ENCODE measurements around the gene MAP2K5.

The MAP2K5 gene

DNA sequence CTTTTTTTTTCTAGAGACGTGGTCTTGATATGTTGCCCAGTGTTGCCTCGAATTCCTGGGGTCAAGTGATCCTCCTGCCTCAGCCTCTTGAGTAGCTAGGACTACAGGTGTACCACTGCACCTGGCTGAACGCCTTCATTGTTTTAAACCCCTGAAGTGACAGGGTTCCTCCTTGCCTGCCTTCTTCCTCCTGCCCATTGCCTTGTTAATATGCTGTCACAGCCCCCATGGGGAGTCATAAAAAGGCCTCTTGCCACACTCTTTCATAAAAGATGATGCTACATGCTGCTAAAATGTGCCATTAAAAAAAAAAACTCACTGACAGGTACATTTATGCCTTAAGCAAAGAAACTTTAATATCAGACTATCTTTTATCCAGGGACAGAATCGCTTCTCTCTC, 166.0 kb downstream of the MAP2K5 start:
- TF ChIP-seq GLIS3 (CRISPR knock-in tag; IDR thresholded peaks at IDR 0.05), result no peak
- TF ChIP-seq ISL1 (CRISPR knock-in tag; IDR thresholded peaks at IDR 0.05), result no peak
- TF ChIP-seq SNAI2 (CRISPR knock-in tag; IDR thresholded peaks at IDR 0.05), result no peak
- TF ChIP-seq ZFP30 (CRISPR knock-in tag; IDR thresholded peaks at IDR 0.05), result no peak
- TF ChIP-seq PPARA (CRISPR knock-in tag; IDR thresholded peaks at IDR 0.05; ENCODE audit: borderline replicate concordance), result no peak
- TF ChIP-seq TCF4 (CRISPR knock-in tag; IDR thresholded peaks at IDR 0.05; ENCODE audit: borderline replicate concordance), result no peak
- TF ChIP-seq CSDC2 (CRISPR knock-in tag; IDR thresholded peaks at IDR 0.05), result no peak
- TF ChIP-seq ZNF70 (CRISPR knock-in tag; IDR thresholded peaks at IDR 0.05), result no peak
- TF ChIP-seq, protein P1, sequence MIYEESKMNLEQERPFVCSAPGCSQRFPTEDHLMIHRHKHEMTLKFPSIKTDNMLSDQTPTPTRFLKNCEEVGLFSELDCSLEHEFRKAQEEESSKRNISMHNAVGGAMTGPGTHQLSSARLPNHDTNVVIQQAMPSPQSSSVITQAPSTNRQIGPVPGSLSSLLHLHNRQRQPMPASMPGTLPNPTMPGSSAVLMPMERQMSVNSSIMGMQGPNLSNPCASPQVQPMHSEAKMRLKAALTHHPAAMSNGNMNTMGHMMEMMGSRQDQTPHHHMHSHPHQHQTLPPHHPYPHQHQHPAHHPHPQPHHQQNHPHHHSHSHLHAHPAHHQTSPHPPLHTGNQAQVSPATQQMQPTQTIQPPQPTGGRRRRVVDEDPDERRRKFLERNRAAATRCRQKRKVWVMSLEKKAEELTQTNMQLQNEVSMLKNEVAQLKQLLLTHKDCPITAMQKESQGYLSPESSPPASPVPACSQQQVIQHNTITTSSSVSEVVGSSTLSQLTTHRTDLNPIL (CRISPR knock-in tag; IDR thresholded peaks at IDR 0.05; ENCODE audit: low read depth), result no peak
- TF ChIP-seq BACH2 (CRISPR knock-in tag; IDR thresholded peaks at IDR 0.05; ENCODE audit: borderline replicate concordance), result no peak
- ATAC-seq, result no peak

DNA sequence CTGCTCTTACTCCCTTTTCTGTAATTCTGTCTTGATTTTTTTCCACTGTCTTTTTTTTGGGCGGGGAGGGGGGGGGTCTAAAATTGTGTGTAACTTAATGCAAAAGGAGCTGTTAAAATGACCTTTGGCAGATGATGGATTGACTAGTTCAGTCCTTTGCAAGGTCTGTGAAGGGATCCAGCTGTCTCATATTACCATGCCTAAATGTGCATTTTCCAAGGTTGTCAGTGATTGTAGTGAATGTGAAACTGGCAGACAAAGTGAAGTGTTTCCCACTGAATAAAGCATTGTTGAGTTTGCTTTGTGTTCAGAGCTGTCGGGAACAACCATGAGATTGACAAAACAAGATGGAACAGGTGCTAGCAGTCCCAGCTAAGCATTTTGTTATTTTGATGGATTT, 172.7 kb downstream of the MAP2K5 start:
- no peak for ATAC-seq
- TF ChIP-seq ISL1 (CRISPR knock-in tag; IDR thresholded peaks at IDR 0.05) (no peak), ZNF70 (CRISPR knock-in tag; IDR thresholded peaks at IDR 0.05) (no peak), TCF4 (CRISPR knock-in tag; IDR thresholded peaks at IDR 0.05; ENCODE audit: borderline replicate concordance) (no peak), ZNF8 (CRISPR knock-in tag; IDR thresholded peaks at IDR 0.05) (no peak)
- TF ChIP-seq, protein P2, sequence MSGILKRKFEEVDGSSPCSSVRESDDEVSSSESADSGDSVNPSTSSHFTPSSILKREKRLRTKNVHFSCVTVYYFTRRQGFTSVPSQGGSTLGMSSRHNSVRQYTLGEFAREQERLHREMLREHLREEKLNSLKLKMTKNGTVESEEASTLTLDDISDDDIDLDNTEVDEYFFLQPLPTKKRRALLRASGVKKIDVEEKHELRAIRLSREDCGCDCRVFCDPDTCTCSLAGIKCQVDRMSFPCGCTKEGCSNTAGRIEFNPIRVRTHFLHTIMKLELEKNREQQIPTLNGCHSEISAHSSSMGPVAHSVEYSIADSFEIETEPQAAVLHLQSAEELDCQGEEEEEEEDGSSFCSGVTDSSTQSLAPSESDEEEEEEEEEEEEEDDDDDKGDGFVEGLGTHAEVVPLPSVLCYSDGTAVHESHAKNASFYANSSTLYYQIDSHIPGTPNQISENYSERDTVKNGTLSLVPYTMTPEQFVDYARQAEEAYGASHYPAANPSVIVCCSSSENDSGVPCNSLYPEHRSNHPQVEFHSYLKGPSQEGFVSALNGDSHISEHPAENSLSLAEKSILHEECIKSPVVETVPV (CRISPR knock-in tag; IDR thresholded peaks at IDR 0.05), result no peak

DNA sequence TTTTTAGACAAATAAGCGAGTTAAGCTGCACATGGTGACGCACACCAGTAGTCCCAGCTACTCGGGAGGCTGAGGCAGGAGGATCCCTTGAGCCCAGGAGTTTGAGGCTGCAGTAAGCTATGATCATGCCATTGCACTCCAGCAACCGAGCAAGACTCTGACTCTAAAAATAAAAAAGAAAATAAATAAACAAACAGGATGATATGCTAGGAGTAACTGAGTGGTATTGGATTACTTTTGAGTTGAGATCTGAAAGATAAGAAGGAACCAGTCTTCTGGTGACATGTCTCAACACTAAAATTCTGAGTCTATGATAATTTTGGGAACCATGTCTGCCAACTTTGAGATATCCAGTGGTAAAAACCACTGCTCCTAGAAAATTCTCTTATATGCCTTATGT, 173.7 kb downstream of the MAP2K5 start:
- TF ChIP-seq, protein P1 (CRISPR knock-in tag; IDR thresholded peaks at IDR 0.05; ENCODE audit: low read depth), result no peak
- TF ChIP-seq GLIS3 (CRISPR knock-in tag; IDR thresholded peaks at IDR 0.05) (no peak), ZFP3 (CRISPR knock-in tag; IDR thresholded peaks at IDR 0.05) (no peak), ESRRG (CRISPR knock-in tag; IDR thresholded peaks at IDR 0.05) (no peak), ZC3H10 (CRISPR knock-in tag; IDR thresholded peaks at IDR 0.05) (no peak), TOX (CRISPR knock-in tag; IDR thresholded peaks at IDR 0.05; ENCODE audit: borderline replicate concordance) (no peak), ISL1 (CRISPR knock-in tag; IDR thresholded peaks at IDR 0.05) (no peak), TCF4 (CRISPR knock-in tag; IDR thresholded peaks at IDR 0.05; ENCODE audit: borderline replicate concordance) (no peak), OSR1 (CRISPR knock-in tag; IDR thresholded peaks at IDR 0.05) (no peak), CSDC2 (CRISPR knock-in tag; IDR thresholded peaks at IDR 0.05) (no peak), PPARA (CRISPR knock-in tag; IDR thresholded peaks at IDR 0.05; ENCODE audit: borderline replicate concordance) (no peak), BACH2 (CRISPR knock-in tag; IDR thresholded peaks at IDR 0.05; ENCODE audit: borderline replicate concordance) (no peak), ZNF70 (CRISPR knock-in tag; IDR thresholded peaks at IDR 0.05) (no peak), ZNF8 (CRISPR knock-in tag; IDR thresholded peaks at IDR 0.05) (no peak), SNAI2 (CRISPR knock-in tag; IDR thresholded peaks at IDR 0.05) (no peak), ARNTL (CRISPR knock-in tag; IDR thresholded peaks at IDR 0.05; ENCODE audit: borderline replicate concordance, low read depth) (no peak)
- TF ChIP-seq, protein P3, sequence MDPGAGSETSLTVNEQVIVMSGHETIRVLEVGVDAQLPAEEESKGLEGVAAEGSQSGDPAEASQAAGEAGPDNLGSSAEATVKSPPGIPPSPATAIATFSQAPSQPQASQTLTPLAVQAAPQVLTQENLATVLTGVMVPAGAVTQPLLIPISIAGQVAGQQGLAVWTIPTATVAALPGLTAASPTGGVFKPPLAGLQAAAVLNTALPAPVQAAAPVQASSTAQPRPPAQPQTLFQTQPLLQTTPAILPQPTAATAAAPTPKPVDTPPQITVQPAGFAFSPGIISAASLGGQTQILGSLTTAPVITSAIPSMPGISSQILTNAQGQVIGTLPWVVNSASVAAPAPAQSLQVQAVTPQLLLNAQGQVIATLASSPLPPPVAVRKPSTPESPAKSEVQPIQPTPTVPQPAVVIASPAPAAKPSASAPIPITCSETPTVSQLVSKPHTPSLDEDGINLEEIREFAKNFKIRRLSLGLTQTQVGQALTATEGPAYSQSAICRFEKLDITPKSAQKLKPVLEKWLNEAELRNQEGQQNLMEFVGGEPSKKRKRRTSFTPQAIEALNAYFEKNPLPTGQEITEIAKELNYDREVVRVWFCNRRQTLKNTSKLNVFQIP (CRISPR knock-in tag; IDR thresholded peaks at IDR 0.05; ENCODE audit: borderline replicate concordance, low read depth), result no peak
- TF ChIP-seq, protein P4, sequence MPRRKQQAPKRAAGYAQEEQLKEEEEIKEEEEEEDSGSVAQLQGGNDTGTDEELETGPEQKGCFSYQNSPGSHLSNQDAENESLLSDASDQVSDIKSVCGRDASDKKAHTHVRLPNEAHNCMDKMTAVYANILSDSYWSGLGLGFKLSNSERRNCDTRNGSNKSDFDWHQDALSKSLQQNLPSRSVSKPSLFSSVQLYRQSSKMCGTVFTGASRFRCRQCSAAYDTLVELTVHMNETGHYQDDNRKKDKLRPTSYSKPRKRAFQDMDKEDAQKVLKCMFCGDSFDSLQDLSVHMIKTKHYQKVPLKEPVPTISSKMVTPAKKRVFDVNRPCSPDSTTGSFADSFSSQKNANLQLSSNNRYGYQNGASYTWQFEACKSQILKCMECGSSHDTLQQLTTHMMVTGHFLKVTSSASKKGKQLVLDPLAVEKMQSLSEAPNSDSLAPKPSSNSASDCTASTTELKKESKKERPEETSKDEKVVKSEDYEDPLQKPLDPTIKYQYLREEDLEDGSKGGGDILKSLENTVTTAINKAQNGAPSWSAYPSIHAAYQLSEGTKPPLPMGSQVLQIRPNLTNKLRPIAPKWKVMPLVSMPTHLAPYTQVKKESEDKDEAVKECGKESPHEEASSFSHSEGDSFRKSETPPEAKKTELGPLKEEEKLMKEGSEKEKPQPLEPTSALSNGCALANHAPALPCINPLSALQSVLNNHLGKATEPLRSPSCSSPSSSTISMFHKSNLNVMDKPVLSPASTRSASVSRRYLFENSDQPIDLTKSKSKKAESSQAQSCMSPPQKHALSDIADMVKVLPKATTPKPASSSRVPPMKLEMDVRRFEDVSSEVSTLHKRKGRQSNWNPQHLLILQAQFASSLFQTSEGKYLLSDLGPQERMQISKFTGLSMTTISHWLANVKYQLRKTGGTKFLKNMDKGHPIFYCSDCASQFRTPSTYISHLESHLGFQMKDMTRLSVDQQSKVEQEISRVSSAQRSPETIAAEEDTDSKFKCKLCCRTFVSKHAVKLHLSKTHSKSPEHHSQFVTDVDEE (CRISPR knock-in tag; IDR thresholded peaks at IDR 0.05), result no peak
- TF ChIP-seq, protein P5, sequence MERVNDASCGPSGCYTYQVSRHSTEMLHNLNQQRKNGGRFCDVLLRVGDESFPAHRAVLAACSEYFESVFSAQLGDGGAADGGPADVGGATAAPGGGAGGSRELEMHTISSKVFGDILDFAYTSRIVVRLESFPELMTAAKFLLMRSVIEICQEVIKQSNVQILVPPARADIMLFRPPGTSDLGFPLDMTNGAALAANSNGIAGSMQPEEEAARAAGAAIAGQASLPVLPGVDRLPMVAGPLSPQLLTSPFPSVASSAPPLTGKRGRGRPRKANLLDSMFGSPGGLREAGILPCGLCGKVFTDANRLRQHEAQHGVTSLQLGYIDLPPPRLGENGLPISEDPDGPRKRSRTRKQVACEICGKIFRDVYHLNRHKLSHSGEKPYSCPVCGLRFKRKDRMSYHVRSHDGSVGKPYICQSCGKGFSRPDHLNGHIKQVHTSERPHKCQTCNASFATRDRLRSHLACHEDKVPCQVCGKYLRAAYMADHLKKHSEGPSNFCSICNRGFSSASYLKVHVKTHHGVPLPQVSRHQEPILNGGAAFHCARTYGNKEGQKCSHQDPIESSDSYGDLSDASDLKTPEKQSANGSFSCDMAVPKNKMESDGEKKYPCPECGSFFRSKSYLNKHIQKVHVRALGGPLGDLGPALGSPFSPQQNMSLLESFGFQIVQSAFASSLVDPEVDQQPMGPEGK (CRISPR knock-in tag; IDR thresholded peaks at IDR 0.05; ENCODE audit: borderline replicate concordance), result no peak
- TF ChIP-seq, protein P2 (CRISPR knock-in tag; IDR thresholded peaks at IDR 0.05), result no peak
- ATAC-seq, result no peak
